Transverse colon (tissue), 3 donors: ENCODE results near the gene CNTNAP2.

Source experiments
- CTCF ChIP-seq, 5 experiments: fragments of 200-600 bp in 3 of 5; fragments of 450-650 bp in 2 of 5; sonication (generic) in 3 of 5; IDR thresholded peaks; 1 replicate in 2 of 5; 2 replicates in 3 of 5; pipeline ENCODE4 v1.5.1; 2016 to 2017; ENCODE audit warnings: antibody characterized with exemption in 5 of 5, inconsistent platforms in 3 of 5, mild to moderate bottlenecking in 2 of 5, moderate library complexity in 1 of 5
- EP300 ChIP-seq: sonication (generic); formaldehyde crosslinking; IDR thresholded peaks from one replicate; pipeline ENCODE4 v1.6.1; 2017; ENCODE audit warnings: antibody characterized with exemption, low read depth

GRCh38 chr7:147251751-147252325, 1135.2 kb downstream of the CNTNAP2 start:
- TF ChIP-seq EP300: no peak
- TF ChIP-seq CTCF (IDR thresholded peaks at IDR 0.05): no peak
